HG03280 (cell line): ENCODE measurements around the gene PDS5B.
"Not testable (repeated sequence)": the region's sequence is repeated elsewhere in the genome, so short reads cannot be mapped to it uniquely, and the experiment has no call there.

Experiments
- ATAC-seq: cut with Tn5 transposase; IDR thresholded peaks from one replicate; pipeline ENCODE4 v1.9.1; 2021; ENCODE audit warnings: mild to moderate bottlenecking, moderate library complexity; ENCODE audit not compliant: unreplicated experiment

The PDS5B gene

DNA sequence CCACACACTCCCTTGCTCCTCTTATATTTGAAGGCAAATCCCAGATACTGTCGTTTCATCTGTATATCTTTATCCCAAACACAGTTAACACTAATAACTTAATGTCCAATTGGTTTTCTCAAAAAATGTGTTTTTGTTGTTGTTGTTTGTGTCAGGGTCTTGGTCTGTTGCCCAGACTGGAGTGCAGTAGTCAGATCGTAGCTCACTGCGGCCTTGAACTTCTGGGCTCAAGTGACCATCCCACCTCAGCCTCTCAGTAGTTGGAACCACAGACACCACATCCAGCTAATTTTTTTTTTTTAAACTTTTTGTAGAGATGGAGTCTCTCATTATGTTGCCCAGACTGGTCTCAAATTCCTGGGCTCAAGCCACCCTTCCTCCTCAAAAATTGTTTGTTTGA lies 137.7 kb downstream of the PDS5B start:
- ATAC-seq: no peak

DNA sequence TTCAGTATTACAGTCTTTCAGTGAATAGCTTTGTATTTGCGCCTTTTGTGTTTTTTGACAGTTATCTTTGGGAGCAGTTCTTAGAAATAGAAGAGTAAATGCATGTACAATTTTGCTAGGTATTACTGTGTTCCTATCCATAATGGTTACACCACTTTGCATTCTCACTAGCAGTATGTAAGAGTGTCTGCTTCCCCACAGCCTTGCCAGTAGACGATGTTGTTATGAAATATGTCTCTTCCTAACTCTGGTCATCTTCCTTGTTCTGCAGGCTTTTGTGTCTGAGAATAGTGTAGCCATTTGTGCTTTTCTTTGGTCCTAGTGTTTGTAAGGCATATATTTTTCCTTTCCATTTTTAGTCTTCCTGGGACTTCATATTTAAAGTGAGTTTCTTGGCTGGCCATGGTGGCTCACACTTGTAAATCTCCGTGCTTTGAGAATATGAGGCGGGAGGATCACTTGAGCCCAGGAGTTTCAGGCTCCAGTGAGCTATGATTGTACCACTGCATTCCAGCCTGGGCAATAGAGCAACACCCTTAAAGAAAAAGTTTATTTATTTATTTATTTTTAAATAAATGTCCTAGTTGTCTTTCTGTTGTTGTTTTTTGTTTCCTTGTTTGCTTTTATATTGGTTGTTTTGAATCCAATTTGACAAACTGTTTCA lies 140.3 kb downstream of the PDS5B start:
- ATAC-seq: no peak

DNA sequence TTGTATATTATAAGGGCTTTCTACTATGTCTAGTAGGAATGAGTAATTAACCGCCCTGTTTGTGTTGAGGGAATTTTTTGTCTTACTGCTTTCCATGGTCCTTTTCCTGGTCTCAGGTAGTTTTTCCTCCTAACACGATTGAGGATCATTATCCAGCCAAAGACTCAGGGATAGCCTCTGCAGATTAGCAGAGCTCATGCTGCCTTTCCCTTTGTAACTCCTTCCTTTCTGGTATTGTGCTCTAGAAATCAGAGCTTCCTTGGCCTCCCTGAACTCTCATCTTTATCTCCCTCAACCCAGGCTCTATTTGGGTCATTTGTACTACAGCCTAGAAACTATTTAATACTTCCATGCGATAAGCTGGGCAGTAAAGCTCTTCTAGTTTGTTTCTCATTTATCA lies 142.1 kb downstream of the PDS5B start:
- no peak for ATAC-seq

DNA sequence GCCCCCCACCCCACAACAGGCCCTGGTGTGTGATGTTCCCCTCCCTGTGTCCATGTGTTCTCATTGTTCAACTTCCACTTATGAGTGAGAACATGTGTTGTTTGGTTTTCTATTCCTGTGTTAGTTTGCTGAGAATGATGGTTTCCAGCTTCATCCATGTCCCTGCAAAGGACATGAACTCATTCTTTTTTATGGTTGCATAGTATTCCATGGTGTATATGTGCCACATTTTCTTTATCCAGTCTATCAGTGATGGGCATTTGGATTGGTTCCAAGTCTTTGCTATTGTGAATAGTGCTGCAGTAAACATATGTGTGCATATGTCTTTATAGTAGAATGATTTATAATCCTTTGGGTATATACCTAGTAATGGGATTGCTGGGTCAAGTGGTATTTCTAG lies 142.8 kb downstream of the PDS5B start:
- ATAC-seq: not testable (repeated sequence)

DNA sequence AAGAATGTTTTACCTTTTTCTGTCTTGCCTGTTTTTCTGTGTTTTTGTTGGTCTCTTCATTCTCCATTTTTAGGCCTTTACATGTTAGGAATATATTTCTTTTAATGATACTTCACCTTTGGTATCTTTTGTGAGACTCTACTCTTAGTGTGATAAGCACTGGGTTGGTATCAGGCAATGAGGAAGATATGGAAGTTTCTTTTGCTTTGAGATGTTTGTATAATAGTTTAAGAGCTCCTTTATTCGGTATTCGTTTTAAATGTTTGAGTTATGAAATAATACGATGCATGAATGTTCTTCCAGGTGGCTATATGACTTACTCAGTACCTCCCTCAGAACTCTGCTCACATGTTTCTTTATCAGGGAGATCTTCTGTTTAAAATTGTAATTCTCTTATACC lies 144.8 kb downstream of the PDS5B start:
- no peak for ATAC-seq

DNA sequence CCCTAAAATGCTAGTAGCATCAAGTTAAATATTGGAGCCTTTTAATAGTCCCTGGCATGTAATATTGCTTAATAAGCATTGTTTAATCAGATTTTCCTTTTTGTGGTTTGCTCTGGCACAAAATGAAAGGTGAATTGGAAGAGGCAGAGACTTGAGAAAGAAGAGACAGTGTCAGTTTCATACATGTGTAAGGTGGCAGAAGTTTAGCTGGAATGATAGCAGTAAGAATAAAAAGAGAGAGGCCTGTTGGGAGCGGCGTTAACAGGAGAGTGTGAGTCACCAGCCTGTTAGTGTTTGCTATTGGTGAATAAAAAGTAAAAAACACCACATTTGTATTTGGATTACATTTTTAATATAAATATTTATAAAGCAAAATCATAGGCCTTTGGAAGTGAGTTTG lies 145.3 kb downstream of the PDS5B start:
- no peak for ATAC-seq

DNA sequence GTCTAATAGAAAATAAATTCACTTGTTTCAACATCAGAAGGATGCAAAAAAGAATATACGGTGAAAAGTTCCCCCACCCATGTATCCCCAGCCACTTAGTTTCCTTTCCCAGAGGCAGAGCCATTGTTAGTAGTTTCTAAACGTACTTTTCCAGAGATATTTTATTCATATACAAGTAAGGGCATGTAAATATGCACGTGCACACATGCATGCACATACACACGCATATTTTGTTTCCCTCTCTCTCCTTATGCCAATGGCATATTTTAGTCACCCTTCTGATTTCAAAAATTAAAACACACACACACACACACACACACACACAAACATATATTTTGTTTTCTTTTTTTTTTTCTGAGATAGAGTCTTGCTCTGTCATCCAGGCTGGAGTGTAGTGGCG lies 147.4 kb downstream of the PDS5B start:
- ATAC-seq: no peak

DNA sequence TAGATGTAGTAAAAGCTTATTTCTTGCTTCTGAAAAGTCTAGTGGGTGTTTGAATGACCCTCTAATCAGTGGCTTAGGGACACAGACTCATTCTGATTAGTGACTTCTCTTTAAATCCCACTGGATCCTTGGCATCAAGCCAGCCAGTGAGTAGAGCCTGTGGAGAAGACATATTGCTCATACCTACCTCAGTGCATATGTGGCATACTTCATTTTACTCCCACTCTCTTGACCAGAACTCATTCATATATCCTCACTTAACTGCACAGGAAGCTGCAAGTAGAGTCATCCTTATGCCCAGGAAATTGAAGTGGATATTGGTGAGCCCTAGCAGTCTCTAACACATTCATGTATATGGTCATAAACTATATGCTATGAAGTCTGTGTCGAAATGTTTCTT lies 148.3 kb downstream of the PDS5B start:
- no peak for ATAC-seq

DNA sequence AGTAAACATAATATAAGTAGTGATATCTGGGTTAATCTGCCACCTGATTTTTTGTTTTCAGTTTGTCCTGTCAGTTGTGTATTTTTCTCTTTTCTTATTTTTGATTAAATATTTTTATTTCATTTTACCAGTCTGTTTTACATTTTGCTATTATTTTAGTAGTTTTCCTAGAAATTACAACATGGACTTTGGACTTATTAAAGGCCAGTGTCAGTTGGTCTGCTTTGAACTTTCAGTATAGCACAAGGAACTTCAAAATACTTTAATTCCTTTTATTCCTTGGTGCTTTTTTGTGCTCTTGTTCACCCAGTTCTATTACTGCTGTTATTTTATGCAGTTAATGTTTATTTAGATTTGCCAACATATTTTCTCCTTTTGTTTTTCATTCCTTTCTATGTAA lies 149.6 kb downstream of the PDS5B start:
- ATAC-seq: no peak

DNA sequence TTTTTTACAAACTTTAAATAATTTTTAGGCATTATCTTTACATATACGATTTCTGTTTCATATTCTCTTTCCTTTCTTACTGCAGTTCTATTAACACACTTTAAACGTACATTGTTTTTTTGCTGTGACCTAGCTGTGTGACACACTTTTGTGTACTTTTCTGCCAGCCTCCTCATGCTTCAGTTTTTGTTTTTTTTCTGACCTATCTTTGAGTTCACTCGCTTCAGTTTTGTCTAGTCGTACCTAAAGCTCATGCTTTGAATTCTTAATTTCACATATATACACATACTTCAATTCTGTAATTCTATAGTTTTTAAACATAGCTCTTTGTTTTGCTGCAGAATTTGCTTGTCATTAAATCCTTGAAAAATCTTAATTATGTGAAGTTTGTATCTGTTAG lies 150.4 kb downstream of the PDS5B start:
- ATAC-seq: no peak

DNA sequence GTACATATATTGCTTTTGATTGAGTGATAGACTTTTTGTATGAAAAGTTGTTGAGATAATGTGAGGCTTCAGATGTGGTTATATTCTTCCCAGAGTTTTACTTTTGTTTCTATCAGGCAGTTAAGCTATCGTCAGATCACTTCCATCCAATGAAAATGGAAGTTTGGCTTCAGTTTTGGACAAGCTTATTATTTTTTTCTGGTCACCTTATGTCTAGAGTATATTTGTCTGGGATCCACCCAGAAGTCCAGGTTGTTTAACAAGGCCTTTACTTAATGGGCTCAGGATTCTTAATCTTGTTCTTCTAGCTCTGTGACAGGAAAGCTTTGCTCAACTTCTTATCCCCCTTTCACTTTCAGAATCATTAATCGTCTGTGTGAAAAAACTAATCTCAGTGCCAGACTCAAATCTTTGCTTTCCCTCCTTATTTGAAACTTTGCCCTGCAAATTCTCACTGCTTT lies 150.9 kb downstream of the PDS5B start:
- ATAC-seq: peak; percentile 62

DNA sequence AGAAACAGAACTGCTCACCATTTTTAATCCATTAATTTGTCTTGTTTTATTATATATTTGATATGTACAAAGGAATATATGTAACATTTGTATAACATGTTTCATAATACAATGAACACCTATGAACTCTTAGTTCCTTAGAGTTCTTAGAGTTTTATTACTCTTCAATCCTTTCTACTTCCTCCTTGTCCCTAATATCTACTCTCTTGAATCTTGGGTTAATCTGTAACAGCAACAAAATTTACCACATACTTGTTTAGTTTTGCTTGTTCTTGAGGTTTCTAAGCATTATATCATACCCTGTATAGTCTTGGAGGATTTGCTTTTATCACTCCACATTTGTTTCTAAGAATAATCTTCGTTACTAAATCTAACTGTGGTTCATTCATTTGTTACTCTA lies 151.4 kb downstream of the PDS5B start:
- peak; percentile 24 for ATAC-seq

DNA sequence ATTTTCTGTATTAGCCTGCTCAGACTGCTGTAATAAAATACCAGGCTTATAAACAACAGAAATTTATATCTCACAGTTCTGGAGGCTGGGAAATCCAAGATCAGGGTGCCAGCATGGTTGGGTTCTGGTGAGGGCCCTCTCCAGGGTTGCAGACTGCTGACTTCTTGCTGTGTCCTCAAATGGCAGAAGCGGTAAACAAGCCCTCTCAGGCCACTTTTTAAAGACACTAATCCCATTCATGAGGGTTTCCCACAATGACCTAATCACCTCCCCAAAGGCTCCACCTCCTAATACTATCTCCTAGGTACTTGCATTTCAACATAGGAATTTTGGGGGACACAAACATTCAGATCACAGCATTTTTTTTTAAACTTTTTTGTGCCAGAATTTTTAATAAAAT lies 159.3 kb downstream of the PDS5B start:
- no peak for ATAC-seq

DNA sequence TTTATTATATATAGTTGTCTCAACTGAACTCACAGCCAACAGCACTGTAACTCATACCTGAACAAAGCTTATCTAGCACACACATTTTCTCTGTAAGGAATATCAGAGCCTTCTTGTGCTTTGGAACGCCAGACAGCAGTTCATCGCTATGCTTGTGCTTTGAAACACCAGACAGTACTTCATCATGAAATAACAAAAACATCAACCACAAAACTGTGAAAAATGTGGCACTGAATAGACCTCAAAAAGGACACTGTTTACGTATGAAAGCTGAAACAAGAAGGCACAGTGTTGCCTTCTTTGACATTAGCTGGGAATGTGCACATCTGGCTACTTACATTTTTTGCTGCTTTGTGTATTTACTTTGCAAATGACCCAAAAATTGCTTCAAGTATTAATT lies 160.2 kb downstream of the PDS5B start:
- no peak for ATAC-seq

DNA sequence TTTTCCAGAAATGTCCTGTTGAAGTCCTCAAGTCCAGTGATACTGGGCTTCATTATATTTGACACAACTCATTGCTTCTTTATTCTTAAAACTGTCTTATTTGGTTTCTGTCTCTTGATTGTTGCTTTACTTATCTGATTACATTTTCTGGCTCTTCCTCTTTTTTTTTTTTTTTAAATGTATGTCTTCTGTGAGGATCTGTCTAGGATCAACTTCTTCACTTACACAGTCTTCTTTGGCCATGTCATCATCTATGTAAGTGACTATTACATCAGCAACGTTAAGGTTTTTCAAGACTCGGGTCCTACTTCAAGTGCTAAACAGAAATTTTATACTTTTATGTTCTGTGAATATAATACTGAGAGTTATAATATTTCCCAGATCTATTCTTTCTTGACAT lies 162.1 kb downstream of the PDS5B start:
- no peak for ATAC-seq

DNA sequence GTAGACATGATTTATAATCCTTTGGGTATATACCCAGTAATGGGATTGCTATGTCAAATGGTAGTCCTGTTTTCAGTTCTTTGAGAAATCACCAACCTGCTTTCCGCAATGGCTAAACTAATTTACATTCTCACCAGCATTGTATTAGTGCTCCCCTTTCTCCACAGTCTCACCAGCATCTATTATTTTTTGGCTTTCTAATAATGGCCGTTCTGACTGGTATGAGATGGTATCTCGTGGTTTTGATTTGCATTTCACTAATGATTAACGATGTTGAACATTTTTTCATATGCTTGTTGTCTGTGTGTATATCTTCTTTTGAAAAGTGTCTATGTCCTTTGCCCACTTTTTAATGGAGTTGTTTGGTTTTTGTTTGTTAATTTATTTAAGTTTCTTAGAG lies 165.1 kb downstream of the PDS5B start:
- no peak for ATAC-seq

DNA sequence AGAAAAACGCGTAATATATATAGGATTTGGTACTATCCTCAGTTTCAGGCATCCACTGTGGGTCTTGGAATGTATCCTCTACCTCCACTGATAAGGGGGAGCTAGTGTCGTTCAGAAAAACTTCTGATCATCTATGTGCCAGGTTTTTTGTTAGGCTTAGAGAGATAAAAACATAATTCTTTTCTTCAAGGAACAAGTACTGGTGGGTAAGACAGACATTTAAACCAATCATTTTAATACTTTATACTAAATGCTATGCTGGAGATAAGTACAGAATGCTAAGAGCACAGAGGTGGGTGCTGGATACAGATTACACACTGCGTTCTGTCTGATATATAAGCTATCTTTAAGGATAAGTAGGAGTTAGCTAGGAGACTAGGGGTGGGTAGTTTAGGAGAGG lies 166.1 kb downstream of the PDS5B start:
- ATAC-seq: no peak

DNA sequence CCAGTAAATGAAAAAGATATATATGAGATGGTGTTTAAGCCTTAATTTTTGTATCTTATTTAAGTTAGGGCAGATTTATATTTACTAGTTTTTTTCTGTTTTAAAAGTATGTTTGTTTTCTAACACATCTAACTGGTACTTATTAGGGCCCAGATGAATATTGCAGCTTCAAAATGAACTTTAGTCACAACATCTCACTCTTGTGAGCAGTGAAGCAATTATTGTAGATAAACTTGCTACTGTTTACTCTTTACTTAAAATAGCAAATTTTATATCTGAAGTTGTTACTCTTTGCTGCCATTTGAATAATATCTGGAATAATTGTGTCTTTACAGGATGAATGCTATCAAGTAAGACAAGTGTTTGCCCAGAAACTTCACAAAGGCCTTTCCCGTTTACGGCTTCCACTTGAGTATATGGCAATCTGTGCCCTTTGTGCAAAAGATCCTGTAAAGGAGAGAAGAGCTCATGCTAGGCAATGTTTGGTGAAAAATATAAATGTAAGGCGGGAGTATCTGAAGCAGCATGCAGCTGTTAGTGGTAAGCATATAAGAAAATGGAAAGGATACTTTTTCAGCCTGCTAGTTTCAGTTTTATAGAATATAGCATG lies 166.8 kb downstream of the PDS5B start:
- ATAC-seq: no peak

DNA sequence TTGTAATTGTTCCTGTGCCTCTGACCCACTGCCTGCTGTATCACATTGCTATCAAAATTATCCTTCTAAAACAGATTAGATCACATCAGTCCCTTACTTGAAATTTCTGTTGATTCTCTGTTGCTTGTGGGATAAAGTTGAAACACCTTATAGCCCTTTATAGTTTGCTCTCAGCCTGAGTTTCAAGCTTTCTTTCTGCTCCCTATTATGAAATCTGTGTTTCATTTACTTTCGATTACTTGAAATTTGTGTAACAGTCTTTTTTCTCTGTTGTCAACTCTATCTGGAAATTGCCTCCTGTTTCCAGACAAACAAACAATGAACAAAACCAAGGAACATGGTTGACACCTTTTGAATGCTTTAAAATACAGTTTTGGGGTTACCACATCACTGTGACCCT lies 167.9 kb downstream of the PDS5B start:
- no peak for ATAC-seq

DNA sequence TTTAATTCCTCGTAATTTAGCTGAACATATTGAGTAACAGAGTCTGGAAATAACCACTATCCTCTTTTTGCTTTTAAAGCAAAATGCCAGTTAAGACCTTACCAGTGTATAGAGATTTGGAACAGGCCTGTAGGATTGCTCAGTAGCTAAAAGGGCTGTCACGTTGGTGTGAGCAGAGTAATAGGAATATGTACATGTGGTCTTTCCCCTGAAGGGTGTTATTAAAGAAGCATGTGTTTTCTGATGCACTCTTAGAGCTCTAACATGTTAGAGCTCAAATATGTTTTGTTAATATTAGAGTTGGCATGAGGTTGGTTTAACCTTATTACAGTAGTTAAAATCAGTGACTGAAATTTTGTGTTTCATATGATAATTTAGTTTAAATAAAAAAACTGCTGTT lies 172.9 kb downstream of the PDS5B start:
- no peak for ATAC-seq

DNA sequence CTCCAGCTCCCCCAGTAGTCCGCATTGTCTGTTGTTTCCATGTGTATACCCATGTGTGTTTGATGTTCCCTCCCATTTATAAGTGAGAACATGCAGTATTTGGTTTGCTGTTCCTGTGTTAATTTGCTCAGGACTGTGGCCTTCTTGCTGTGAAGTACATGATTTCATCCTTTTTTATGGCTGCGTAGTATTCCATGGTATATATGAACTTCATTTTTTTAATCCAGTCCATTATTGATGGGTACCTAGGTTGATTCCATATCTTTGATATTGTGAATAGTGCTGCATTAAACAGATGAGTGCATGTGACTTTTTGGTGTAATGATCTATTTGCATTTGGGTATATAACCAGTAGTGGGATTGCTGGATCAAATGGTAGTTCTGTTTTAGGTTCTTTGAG lies 175.2 kb downstream of the PDS5B start:
- no peak for ATAC-seq

DNA sequence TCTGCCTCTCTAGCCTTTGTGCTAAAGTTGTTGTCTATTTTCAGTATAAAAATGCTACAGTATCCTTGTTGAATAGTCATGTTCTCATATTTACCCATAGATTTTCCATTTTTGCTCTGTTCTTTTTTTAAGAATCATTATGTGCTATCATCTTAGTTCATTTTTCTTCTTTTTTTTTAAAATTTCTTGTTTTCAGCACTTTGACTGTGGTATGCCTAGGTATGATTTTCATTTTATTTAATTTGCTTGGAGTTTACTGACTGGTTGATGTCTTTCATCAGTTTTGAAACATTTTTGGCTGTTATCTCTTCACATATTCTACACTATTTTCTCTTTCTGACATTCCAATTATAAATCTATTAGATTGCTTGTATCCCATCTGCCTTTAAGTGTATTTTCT lies 192.9 kb downstream of the PDS5B start:
- no peak for ATAC-seq

DNA sequence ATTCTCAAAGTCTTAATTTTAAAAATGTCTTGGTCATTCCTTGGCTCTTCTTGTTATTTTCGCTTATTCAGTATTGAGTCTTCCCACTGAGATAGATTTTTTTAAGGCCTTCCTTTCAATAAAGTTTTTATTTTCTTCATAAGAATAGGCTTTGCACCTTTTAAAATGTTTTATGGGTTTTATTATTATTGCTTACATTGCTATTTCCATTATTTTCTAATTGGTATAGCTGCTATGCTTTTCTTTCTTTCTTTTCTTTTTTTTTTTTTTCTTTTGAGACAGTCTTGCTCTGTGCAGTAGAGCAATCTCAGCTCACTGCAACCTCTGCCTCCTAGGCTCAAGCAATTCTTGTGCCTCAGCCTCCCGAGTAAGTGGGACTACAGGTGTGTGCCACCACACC lies 195.7 kb downstream of the PDS5B start:
- no peak for ATAC-seq
